SK-N-SH treated with all-trans-retinoic acid at 6 μM for 48 hours (cell line): ENCODE results near the gene PHF3.

Source experiments
- BACH2 ChIP-seq: fragments of 250-450 bp; sonication (Bioruptor Pico); IDR thresholded peaks from 2 replicates; pipeline ENCODE4 v1.9.0; 2021; ENCODE audit warnings: mild to moderate bottlenecking, borderline replicate concordance
- CSDC2 ChIP-seq: fragments of 250-450 bp; sonication (Bioruptor Pico); IDR thresholded peaks from 2 replicates; pipeline ENCODE4 v1.5.0; 2020; ENCODE audit warnings: mild to moderate bottlenecking, moderate library complexity
- PPARA ChIP-seq: fragments of 250-450 bp; sonication (Bioruptor Pico); IDR thresholded peaks from 2 replicates; pipeline ENCODE4 v1.5.0; 2020; ENCODE audit warnings: mild to moderate bottlenecking, borderline replicate concordance
- ZFP3 ChIP-seq: fragments of 250-450 bp; sonication (Bioruptor Pico); IDR thresholded peaks from 2 replicates; pipeline ENCODE4 v1.5.0; 2020; ENCODE audit warnings: mild to moderate bottlenecking, moderate library complexity
- ZNF70 ChIP-seq: fragments of 450-650 bp; formaldehyde crosslinking; IDR thresholded peaks from 2 replicates; pipeline ENCODE4 v1.5.0; 2020; ENCODE audit warnings: mild to moderate bottlenecking, moderate library complexity
- TF ChIP-seq, protein P1 (sequence below): fragments of 250-450 bp; sonication (Bioruptor Pico); IDR thresholded peaks from 2 replicates; pipeline ENCODE4 v1.5.1; 2020; ENCODE audit warnings: low read depth, mild to moderate bottlenecking, moderate library complexity
- TF ChIP-seq, protein P2 (sequence below): fragments of 250-450 bp; sonication (Bioruptor Pico); IDR thresholded peaks from 2 replicates; pipeline ENCODE4 v1.8.0; 2020; ENCODE audit warnings: mild to moderate bottlenecking, moderate library complexity, borderline replicate concordance

- TF ChIP-seq BACH2 (CRISPR knock-in tag) = no peak
- no peak for TF ChIP-seq ZFP3
- TF ChIP-seq PPARA (CRISPR knock-in tag) = no peak
- TF ChIP-seq ZNF70 (CRISPR knock-in tag) = no peak
- TF ChIP-seq CSDC2 (CRISPR knock-in tag) = no peak
- TF ChIP-seq, protein P1, sequence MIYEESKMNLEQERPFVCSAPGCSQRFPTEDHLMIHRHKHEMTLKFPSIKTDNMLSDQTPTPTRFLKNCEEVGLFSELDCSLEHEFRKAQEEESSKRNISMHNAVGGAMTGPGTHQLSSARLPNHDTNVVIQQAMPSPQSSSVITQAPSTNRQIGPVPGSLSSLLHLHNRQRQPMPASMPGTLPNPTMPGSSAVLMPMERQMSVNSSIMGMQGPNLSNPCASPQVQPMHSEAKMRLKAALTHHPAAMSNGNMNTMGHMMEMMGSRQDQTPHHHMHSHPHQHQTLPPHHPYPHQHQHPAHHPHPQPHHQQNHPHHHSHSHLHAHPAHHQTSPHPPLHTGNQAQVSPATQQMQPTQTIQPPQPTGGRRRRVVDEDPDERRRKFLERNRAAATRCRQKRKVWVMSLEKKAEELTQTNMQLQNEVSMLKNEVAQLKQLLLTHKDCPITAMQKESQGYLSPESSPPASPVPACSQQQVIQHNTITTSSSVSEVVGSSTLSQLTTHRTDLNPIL = no peak
- TF ChIP-seq, protein P2, sequence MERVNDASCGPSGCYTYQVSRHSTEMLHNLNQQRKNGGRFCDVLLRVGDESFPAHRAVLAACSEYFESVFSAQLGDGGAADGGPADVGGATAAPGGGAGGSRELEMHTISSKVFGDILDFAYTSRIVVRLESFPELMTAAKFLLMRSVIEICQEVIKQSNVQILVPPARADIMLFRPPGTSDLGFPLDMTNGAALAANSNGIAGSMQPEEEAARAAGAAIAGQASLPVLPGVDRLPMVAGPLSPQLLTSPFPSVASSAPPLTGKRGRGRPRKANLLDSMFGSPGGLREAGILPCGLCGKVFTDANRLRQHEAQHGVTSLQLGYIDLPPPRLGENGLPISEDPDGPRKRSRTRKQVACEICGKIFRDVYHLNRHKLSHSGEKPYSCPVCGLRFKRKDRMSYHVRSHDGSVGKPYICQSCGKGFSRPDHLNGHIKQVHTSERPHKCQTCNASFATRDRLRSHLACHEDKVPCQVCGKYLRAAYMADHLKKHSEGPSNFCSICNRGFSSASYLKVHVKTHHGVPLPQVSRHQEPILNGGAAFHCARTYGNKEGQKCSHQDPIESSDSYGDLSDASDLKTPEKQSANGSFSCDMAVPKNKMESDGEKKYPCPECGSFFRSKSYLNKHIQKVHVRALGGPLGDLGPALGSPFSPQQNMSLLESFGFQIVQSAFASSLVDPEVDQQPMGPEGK (CRISPR knock-in tag) = no peak
Measured at GRCh38 chr6:63644668-63645326, 9.2 kb downstream of the PHF3 start.
